ENCODE data around the gene VTI1A.
"Not testable (repeated sequence)": the region's sequence is repeated elsewhere in the genome, so short reads cannot be mapped to it uniquely, and the experiment has no call there.

Gene VTI1A

GRCh38 chr10:112835944-112836451 is 389.0 kb downstream of the VTI1A start:
- DNase-seq (ENCODE audit: low read depth): no peak

- DNase-seq (ENCODE audit: low read depth): no peak
Measured at GRCh38 chr10:112838784-112839481, 391.9 kb downstream of the VTI1A start.

- no peak for DNase-seq (ENCODE audit: low read depth)
Measured at GRCh38 chr10:112839928-112840654, 393.1 kb downstream of the VTI1A start.

- DNase-seq (ENCODE audit: low read depth): no peak
Measured at GRCh38 chr10:112841549-112841948, 394.5 kb downstream of the VTI1A start.

GRCh38 chr10:112842832-112843360 is 395.9 kb downstream of the VTI1A start:
- DNase-seq (ENCODE audit: low read depth): no peak

- no peak for DNase-seq (ENCODE audit: low read depth)
Measured at GRCh38 chr10:112843623-112844022, 396.6 kb downstream of the VTI1A start.

GRCh38 chr10:112844681-112845544 is 397.9 kb downstream of the VTI1A start:
- DNase-seq (ENCODE audit: low read depth): no peak

- no peak for DNase-seq (ENCODE audit: low read depth)
Measured at GRCh38 chr10:112847778-112848177, 400.8 kb downstream of the VTI1A start.

GRCh38 chr10:112848228-112848627 is 401.2 kb downstream of the VTI1A start:
- DNase-seq (ENCODE audit: low read depth): no peak

- no peak for DNase-seq (ENCODE audit: low read depth)
Measured at GRCh38 chr10:112848868-112849430, 401.9 kb downstream of the VTI1A start.

GRCh38 chr10:112849546-112849945 is 402.5 kb downstream of the VTI1A start:
- DNase-seq (ENCODE audit: low read depth): no peak

GRCh38 chr10:112851181-112851580 is 404.2 kb downstream of the VTI1A start:
- no peak for DNase-seq (ENCODE audit: low read depth)

GRCh38 chr10:112851588-112852211 is 404.7 kb downstream of the VTI1A start:
- DNase-seq (ENCODE audit: low read depth): no peak

GRCh38 chr10:112852306-112852705 is 405.3 kb downstream of the VTI1A start:
- DNase-seq (ENCODE audit: low read depth): no peak

- DNase-seq (ENCODE audit: low read depth): no peak
Measured at GRCh38 chr10:112855134-112855533, 408.1 kb downstream of the VTI1A start.

GRCh38 chr10:112857493-112857892 is 410.5 kb downstream of the VTI1A start:
- DNase-seq (ENCODE audit: low read depth): no peak

- DNase-seq (ENCODE audit: low read depth): no peak
Measured at GRCh38 chr10:112858986-112859651, 412.1 kb downstream of the VTI1A start.

GRCh38 chr10:112859793-112860192 is 412.8 kb downstream of the VTI1A start:
- no peak for DNase-seq (ENCODE audit: low read depth)

- DNase-seq (ENCODE audit: low read depth): not testable (repeated sequence)
Measured at GRCh38 chr10:112863461-112863860, 416.4 kb downstream of the VTI1A start.
